ENCODE measurements around the gene RBM26. TPM values are rescaled to one million over a fixed set of nuclear protein-coding genes. Genes with fewer than 3 reads are reported as not detected.

The RBM26 gene
- total and polyA plus RNA-seq, 2 experiments from 2014 or later, result 46.0 to 69.3 TPM

- peaks cover 3% of the 10 kb centered on the region; the same call in 2 of the 3 replicates for H3K36me3 Mint-ChIP-seq (ENCODE audit: low read depth)
- peak overlapping the region; percentile 69 for H2AFZ ChIP-seq
- no peak for DNase-seq (ENCODE audit: low spot score)
Observed at GRCh38 chr13:79295906-79296706, 109.9 kb downstream of the RBM26 start.

More at GRCh38 chr13:79295906-79296706, 109.9 kb downstream of the RBM26 start:
- no peaks in the 10 kb centered on the region for H3K4me1 ChIP-seq (ENCODE audit: insufficient read depth)
- no peak overlapping the region for H3K4me2 ChIP-seq
- no peaks in the 10 kb centered on the region for H3K27me3 ChIP-seq (ENCODE audit: insufficient read depth)
- Mint-ChIP-seq H3K27ac (no peak overlapping the region), H3K4me1 (no peaks in the 10 kb centered on the region; the same call in 1 of the 3 replicates), H3K27me3 (ENCODE audit: insufficient read depth, low read depth, poor library complexity) (no peaks in the 10 kb centered on the region), H3K4me3 (no peak overlapping the region), H3K9me3 (no peaks in the 10 kb centered on the region; the same call in 1 of the 3 replicates)
- peak; percentile 28; the same call in 1 of the 3 replicates for ATAC-seq
- H3F3A ChIP-seq (replicated peaks; ENCODE audit: low read depth), result no peaks in the 10 kb centered on the region
- no peaks in the 10 kb centered on the region for H4K20me1 ChIP-seq (replicated peaks; ENCODE audit: insufficient read depth)
- H3K4me3 ChIP-seq, result no peak overlapping the region
- TF ChIP-seq JUNB (IDR thresholded peaks at IDR 0.05; ENCODE audit: unreplicated experiment) (no peak), CTCF (conservative IDR thresholded peaks at IDR 0.05; ENCODE audit: low read depth in 2 of 2) (no peak), EZH2 (IDR thresholded peaks at IDR 0.05; ENCODE audit: low read depth, unreplicated experiment) (no peak), CREB1 (CRISPR knock-in tag; IDR thresholded peaks at IDR 0.05; ENCODE audit: low read depth) (no peak), STAT1 (IDR thresholded peaks at IDR 0.05; ENCODE audit: unreplicated experiment) (no peak), EZH2phosphoT487 (IDR thresholded peaks at IDR 0.05; ENCODE audit: unreplicated experiment) (no peak), REST (IDR thresholded peaks at IDR 0.05; ENCODE audit: unreplicated experiment) (no peak), ZNF114 (CRISPR knock-in tag; IDR thresholded peaks at IDR 0.05) (no peak), ETS1 (IDR thresholded peaks at IDR 0.05) (no peak), NANOG (IDR thresholded peaks at IDR 0.05; ENCODE audit: borderline replicate concordance) (no peak), POLR2AphosphoS5 (IDR thresholded peaks at IDR 0.05; ENCODE audit: low read depth) (no peak), ZNF462 (CRISPR knock-in tag; IDR thresholded peaks at IDR 0.05) (no peak), ZNF331 (CRISPR knock-in tag; IDR thresholded peaks at IDR 0.05; ENCODE audit: low read depth) (no peak)
- peaks cover 4% of the 10 kb centered on the region; the same call in 1 of the 2 replicates for H3K36me3 ChIP-seq (ENCODE audit: insufficient read depth)
- no peak overlapping the region for H3K27ac ChIP-seq (ENCODE audit: low read depth)
- H3K9me2 ChIP-seq (ENCODE audit: insufficient read depth), result peaks cover 12% of the 10 kb centered on the region; the same call in 1 of the 2 replicates
- no peaks in the 10 kb centered on the region for H3K79me2 ChIP-seq (replicated peaks; ENCODE audit: insufficient read depth)

All from GM23338 (cell line).